ENCODE data around the gene DEXI.
"Not testable (repeated sequence)": the region's sequence is repeated elsewhere in the genome, so short reads cannot be mapped to it uniquely, and the experiment has no call there.

Gene DEXI

GRCh38 chr16:10969615-10970014 lies 27.3 kb upstream of the DEXI start:
- TF ChIP-seq CTCF (IDR thresholded peaks at IDR 0.05), result no peak
- TF ChIP-seq ZFX (IDR thresholded peaks at IDR 0.05; ENCODE audit: borderline replicate concordance), result no peak
- no peak overlapping the region for H3K27ac ChIP-seq

GRCh38 chr16:10968498-10968897 lies 26.2 kb upstream of the DEXI start:
- TF ChIP-seq ZFX (IDR thresholded peaks at IDR 0.05; ENCODE audit: borderline replicate concordance) (no peak), CTCF (IDR thresholded peaks at IDR 0.05) (no peak)
- no peak overlapping the region for H3K27ac ChIP-seq

- no peak overlapping the region for H3K27ac ChIP-seq
- TF ChIP-seq CTCF (IDR thresholded peaks at IDR 0.05) (no peak), ZFX (IDR thresholded peaks at IDR 0.05; ENCODE audit: borderline replicate concordance) (no peak)
Observed at GRCh38 chr16:10967986-10968385, 25.7 kb upstream of the DEXI start.

GRCh38 chr16:10966559-10966958 lies 24.3 kb upstream of the DEXI start:
- H3K27ac ChIP-seq, result not testable (repeated sequence)

GRCh38 chr16:10966129-10966528 lies 23.9 kb upstream of the DEXI start:
- no peak overlapping the region for H3K27ac ChIP-seq
- no peak for TF ChIP-seq ZFX (IDR thresholded peaks at IDR 0.05; ENCODE audit: borderline replicate concordance)

GRCh38 chr16:10965440-10966061 lies 23.3 kb upstream of the DEXI start:
- H3K27ac ChIP-seq, result no peak overlapping the region

GRCh38 chr16:10964891-10965326 lies 22.6 kb upstream of the DEXI start:
- TF ChIP-seq ZFX (IDR thresholded peaks at IDR 0.05; ENCODE audit: borderline replicate concordance), result no peak
- TF ChIP-seq CTCF (IDR thresholded peaks at IDR 0.05), result no peak
- H3K27ac ChIP-seq, result no peak overlapping the region

More at GRCh38 chr16:10965440-10966061, 23.3 kb upstream of the DEXI start:
- TF ChIP-seq ZFX (IDR thresholded peaks at IDR 0.05; ENCODE audit: borderline replicate concordance) (no peak), CTCF (IDR thresholded peaks at IDR 0.05) (no peak)

GRCh38 chr16:10964039-10964890 lies 22.0 kb upstream of the DEXI start:
- TF ChIP-seq ZFX (IDR thresholded peaks at IDR 0.05; ENCODE audit: borderline replicate concordance) (no peak), CTCF (IDR thresholded peaks at IDR 0.05) (peak; percentile 95)
- H3K27ac ChIP-seq, result no peak overlapping the region

Measured in 22Rv1 (cell line).